Measurements from ENCODE around the gene SRMS. TPM values are rescaled to one million over a fixed set of nuclear protein-coding genes. Genes with fewer than 3 reads are reported as not detected.

SRMS gene
- total and polyA plus RNA-seq, 2 of the 13 experiments (the other 11 are each of a cell fraction or from before 2014, with no cell fraction given), result not detected

- TF ChIP-seq, protein P1, sequence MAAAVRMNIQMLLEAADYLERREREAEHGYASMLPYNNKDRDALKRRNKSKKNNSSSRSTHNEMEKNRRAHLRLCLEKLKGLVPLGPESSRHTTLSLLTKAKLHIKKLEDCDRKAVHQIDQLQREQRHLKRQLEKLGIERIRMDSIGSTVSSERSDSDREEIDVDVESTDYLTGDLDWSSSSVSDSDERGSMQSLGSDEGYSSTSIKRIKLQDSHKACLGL (CRISPR knock-in tag; IDR thresholded peaks at IDR 0.05), result 0 out of 2 replicates have a peak, but pooled peaks have one; percentile 71
- TF ChIP-seq HNRNPLL (IDR thresholded peaks at IDR 0.05; ENCODE audit: low read depth, low read length, poor library complexity, severe bottlenecking), result peak; percentile 2
- TF ChIP-seq SRY (CRISPR knock-in tag; IDR thresholded peaks at IDR 0.05), result peak; percentile 28; the same call in 1 of the 2 replicates
- no peak for TF ChIP-seq STAG1 (CRISPR knock-in tag; IDR thresholded peaks at IDR 0.05)
- TF ChIP-seq IRF9 (CRISPR knock-in tag; IDR thresholded peaks at IDR 0.05; ENCODE audit: borderline replicate concordance), result peak; percentile 48; the same call in 1 of the 2 replicates
- no peak for TF ChIP-seq PRDM15 (CRISPR knock-in tag; IDR thresholded peaks at IDR 0.05)
- TF ChIP-seq NRL (CRISPR knock-in tag; IDR thresholded peaks at IDR 0.05; ENCODE audit: borderline replicate concordance), result no peak
- TF ChIP-seq ZMAT5 (CRISPR knock-in tag; IDR thresholded peaks at IDR 0.05; ENCODE audit: borderline replicate concordance, low read depth), result 0 out of 2 replicates have a peak, but pooled peaks have one; percentile 65
- TF ChIP-seq ZNF343 (CRISPR knock-in tag; IDR thresholded peaks at IDR 0.05), result 0 out of 2 replicates have a peak, but pooled peaks have one; percentile 47
- peak; percentile 47 for TF ChIP-seq CREB1 (IDR thresholded peaks at IDR 0.05)
- TF ChIP-seq CREB1 (CRISPR knock-in tag; IDR thresholded peaks at IDR 0.05), result no peak
- TF ChIP-seq RAD21 (CRISPR knock-in tag; IDR thresholded peaks at IDR 0.05), result 0 out of 2 replicates have a peak, but pooled peaks have one; percentile 15
- TF ChIP-seq MTA1 (CRISPR knock-in tag; IDR thresholded peaks at IDR 0.05; ENCODE audit: borderline replicate concordance), result 0 out of 2 replicates have a peak, but pooled peaks have one; percentile 14
- TF ChIP-seq GPN1 (CRISPR knock-in tag; IDR thresholded peaks at IDR 0.05; ENCODE audit: borderline replicate concordance), result no peak
- TF ChIP-seq RNF2 (conservative IDR thresholded peaks at IDR 0.05; ENCODE audit: low read depth), result no peak
These were observed 6.9 kb downstream of the SRMS start (continued) for GRCh38 chr20:63540417-63541186.
